Ectodermal cell (in vitro differentiated cells): ENCODE results near the gene SH3PXD2B.
"Not testable (repeated sequence)": the region's sequence is repeated elsewhere in the genome, so short reads cannot be mapped to it uniquely, and the experiment has no call there.

Experiments
- H3K27ac ChIP-seq: 2 replicates; pipeline ENCODE4 v1.7.0; 2013; ENCODE audit warnings: mild to moderate bottlenecking, low read depth, low read length; ENCODE audit not compliant: insufficient read depth, poor library complexity, severe bottlenecking
- H3K27me3 ChIP-seq: 2 replicates; pipeline ENCODE4 v1.7.0; 2013; ENCODE audit warnings: mild to moderate bottlenecking, low read length; ENCODE audit not compliant: insufficient read depth, control insufficient read depth, poor library complexity, severe bottlenecking
- H3K36me3 ChIP-seq: one replicate; pipeline ENCODE4 v1.7.0; 2013; ENCODE audit warnings: low read length; ENCODE audit not compliant: control insufficient read depth, insufficient read depth
- H3K4me1 ChIP-seq: one replicate; pipeline ENCODE4 v1.7.0; 2013; ENCODE audit warnings: low read length; ENCODE audit not compliant: control insufficient read depth, insufficient read depth
- H3K4me3 ChIP-seq: 2 replicates; pipeline ENCODE4 v1.7.0; 2013; ENCODE audit warnings: low read depth, low read length, control low read depth; ENCODE audit not compliant: insufficient read depth
- H3K9me3 ChIP-seq: 2 replicates; pipeline ENCODE4 v1.7.0; 2013; ENCODE audit warnings: mild to moderate bottlenecking, low read length, moderate library complexity; ENCODE audit not compliant: control insufficient read depth
- WGBS, 2 experiments: methylation state at CpG; one replicate each; pipeline ENCODE4 v1.1.7; 2013; ENCODE audit warnings: missing lambda C conversion rate in 2 of 2; 5-methylcytosine and 5-hydroxymethylcytosine counted together

The SH3PXD2B gene

DNA sequence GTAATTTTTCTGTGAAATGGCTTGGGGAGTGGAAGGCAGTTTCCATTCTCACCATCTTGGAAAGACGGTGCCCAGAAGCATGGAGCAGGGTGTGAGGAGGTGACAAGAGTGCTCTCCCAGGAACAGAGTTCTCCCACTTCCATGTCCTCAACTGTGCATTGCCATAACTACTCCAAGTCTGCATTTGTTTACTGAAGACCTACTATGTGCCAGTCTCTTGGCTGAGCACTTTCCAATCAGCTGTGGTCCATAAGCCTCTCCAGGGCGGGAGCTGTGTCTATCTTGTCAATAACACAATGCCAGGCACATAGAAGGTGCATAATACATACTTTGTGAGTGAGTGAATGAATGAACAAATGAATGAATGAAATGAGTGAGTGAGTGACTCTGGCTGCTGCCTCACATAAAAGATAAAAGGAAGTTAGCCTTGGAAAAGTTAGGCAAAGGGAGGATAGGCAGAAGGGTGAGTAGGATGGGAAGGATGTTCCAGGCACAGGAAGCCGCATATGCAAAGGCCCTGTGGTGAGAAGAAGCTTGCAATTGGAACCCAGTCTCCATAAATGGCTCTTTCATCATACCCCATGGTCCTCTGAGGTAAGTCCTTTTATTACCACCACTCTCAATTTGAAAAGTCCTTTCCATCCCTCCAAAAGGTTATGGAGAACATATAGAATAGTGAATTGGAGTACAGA lies 31.3 kb upstream of the SH3PXD2B start:
- no peak overlapping the region for H3K4me3 ChIP-seq

DNA sequence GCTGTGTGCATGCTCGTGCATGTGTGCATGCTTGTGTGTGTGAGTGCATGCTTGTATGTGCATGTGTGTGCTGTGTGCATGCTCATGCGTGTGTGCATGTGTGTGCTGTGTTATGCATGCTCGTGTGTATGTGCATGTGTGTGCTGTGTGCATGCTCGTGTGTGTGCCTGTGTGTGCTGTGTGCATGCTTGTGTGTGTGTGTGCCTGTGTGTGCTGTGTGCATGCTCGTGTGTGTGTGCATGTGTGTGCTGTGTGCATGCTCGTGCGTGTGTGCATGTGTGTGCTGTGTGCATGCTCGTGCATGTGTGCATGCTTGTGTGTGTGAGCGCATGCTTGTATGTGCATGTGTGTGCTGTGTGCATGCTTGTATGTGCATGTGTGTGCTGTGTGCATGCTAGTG lies 30.3 kb upstream of the SH3PXD2B start:
- no peaks in the 10 kb centered on the region for H3K27me3 ChIP-seq
- WGBS, 2 experiments: 88 to 89% methylated on average over 9 of the region's 9 CpGs
- no peaks in the 10 kb centered on the region for H3K9me3 ChIP-seq
- no peaks in the 10 kb centered on the region for H3K36me3 ChIP-seq
- no peak overlapping the region for H3K4me3 ChIP-seq
- no peak overlapping the region for H3K27ac ChIP-seq
- H3K4me1 ChIP-seq: no peaks in the 10 kb centered on the region

More for the DNA sequence above, 31.3 kb upstream of the SH3PXD2B start:
- Histone ChIP-seq H3K36me3 (no peaks in the 10 kb centered on the region), H3K27me3 (no peaks in the 10 kb centered on the region), H3K4me1 (no peaks in the 10 kb centered on the region), H3K9me3 (no peaks in the 10 kb centered on the region), H3K27ac (no peak overlapping the region)
- 92 to 93% methylated on average over 3 of the region's 3 CpGs for WGBS, 2 experiments

DNA sequence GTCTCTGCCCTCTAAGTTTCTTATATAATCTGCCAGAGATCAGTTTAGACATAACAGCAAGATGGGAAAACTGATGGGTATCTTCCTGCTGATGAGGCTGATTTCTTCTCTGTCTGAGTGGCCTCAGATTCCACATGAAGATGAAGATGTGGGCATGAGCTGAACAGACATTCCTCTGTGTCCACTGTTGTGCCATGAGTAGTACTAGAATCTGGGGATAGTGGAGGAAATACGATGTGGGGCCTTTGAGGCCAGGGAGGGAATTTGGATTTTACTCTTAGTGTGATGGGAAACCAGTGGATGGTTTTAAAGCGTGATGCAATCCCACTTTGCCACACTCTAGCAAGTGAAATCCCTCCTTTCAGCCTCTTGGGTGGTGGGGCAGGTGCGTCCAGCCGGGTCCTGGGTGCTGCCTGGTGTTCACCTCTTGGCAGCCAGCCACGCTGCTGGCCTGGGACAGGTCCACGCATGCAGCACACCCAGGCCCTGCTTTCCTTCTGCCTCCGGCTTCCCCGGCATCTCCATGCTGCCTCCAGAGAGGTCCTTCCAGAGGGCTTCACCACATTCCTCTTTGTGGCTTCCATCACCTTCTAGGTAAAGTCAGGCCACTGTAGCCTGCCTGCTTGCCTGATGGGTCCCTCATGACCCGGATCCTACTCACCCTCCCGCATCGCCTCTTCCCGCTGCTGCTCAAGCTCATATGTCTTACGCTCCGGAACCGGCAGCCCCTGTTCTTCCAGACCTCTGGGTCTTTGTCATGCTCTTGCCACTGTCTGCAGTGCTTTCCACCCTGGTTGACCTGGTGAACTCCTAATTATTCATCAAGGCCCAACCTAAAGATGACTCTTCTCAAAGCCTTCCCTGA lies 28.1 kb upstream of the SH3PXD2B start:
- H3K27me3 ChIP-seq: no peaks in the 10 kb centered on the region
- 95% methylated on average over 15 of the region's 15 CpGs for WGBS, 2 experiments
- H3K9me3 ChIP-seq: no peaks in the 10 kb centered on the region
- H3K36me3 ChIP-seq: no peaks in the 10 kb centered on the region
- H3K27ac ChIP-seq: no peak overlapping the region
- no peaks in the 10 kb centered on the region for H3K4me1 ChIP-seq
- H3K4me3 ChIP-seq: no peak overlapping the region

DNA sequence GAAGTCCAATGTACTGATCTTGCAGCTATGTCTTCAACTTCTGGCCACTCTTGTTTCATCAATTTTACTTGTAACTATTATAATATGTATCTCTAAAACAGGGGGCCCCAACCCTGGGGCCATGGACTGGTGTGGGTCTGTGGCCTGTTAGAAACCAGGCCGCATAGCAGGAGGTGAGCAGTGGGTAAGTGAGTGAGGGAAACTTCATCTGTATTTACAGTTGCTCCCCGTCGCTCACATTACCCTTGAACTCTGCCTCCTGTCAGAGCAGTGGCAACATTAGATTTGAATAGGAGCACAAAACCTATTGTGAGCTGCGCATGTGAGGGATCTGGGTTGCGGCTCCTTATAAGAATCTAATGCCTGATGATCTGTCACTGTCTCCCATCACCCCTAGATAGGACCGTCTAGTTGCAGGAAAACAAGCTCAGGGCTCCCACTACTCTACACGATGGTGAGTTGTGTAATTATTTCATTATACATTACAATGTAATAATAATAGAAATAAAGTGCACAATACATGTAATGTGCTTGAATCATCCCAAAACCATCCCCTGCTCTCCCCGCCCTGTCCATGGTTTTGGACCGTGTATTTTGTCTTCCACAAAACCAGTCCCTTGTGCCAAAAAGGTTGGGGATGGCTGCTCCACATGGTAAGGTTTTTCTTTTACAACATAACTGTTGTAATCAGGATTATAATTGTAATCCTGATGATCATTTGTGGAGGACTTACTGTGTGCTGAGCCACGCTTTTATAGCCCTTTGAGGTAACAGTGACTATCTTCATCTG lies 26.9 kb upstream of the SH3PXD2B start:
- no peaks in the 10 kb centered on the region for H3K27me3 ChIP-seq
- H3K27ac ChIP-seq: no peak overlapping the region
- no peaks in the 10 kb centered on the region for H3K4me1 ChIP-seq
- no peak overlapping the region for H3K4me3 ChIP-seq
- no peaks in the 10 kb centered on the region for H3K36me3 ChIP-seq
- WGBS, 2 experiments: 95% methylated on average over 8 to 9 of the region's 10 CpGs
- no peaks in the 10 kb centered on the region for H3K9me3 ChIP-seq

DNA sequence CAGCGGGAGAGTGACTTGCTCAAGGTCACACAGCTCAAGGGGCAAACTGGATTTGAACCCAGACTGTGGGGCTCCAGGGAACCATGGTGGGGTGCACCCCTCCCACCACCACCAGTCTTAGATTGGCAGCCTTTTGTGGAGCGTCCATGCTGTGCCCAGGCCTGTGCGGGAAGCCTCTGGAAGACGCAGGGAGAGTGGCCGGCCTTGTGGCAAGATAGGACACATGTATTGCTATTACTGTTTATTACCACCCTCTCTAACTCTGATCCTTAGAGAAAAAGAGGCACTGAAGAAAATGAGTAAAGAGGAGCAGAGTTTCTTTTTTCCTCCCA lies 25.4 kb upstream of the SH3PXD2B start:
- Histone ChIP-seq H3K27ac (no peak overlapping the region), H3K9me3 (no peaks in the 10 kb centered on the region), H3K4me3 (no peak overlapping the region), H3K36me3 (no peaks in the 10 kb centered on the region), H3K27me3 (no peaks in the 10 kb centered on the region), H3K4me1 (no peaks in the 10 kb centered on the region)
- WGBS, 2 experiments: 96 to 98% methylated on average over 5 of the region's 5 CpGs

DNA sequence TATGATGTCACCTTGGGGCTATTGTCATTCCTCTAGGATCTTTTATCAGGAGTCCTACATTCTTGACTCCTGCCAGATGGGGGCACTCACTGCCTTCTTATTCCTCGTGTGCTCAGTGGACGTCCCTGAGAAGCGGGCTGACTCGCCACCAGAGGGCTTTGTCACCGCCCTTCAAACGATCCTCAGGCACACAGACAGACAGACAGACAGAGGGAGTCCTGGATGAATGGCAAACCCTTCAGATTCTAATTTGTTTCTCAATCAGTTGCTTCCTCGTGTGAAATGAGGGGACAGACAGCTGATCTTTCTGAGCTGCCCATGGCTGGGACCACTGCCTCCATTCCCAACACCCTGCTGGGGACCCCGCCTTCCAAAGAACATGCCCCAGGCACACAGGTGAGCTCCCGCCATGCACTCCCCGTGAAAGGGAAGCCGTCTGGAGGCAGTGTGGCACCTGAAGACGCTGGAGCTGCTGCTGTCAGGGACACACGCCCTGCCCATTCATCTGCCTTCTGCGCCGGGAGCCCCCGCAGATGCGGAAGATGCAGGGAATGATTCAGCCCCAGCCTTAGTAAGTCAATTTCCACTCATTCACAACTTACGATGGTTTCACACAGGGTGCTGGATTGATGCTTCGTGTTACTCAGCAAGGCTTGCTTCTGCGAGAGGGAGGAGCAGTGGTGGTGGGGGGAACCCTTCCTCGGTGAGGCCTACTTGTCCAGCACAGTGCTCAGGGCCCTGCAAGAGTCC lies 24.9 kb upstream of the SH3PXD2B start:
- no peaks in the 10 kb centered on the region for H3K9me3 ChIP-seq
- H3K27me3 ChIP-seq: no peaks in the 10 kb centered on the region
- no peaks in the 10 kb centered on the region for H3K4me1 ChIP-seq
- no peak overlapping the region for H3K4me3 ChIP-seq
- 46 to 47% methylated on average over 21 of the region's 21 CpGs for WGBS, 2 experiments
- H3K27ac ChIP-seq: no peak overlapping the region
- no peaks in the 10 kb centered on the region for H3K36me3 ChIP-seq

DNA sequence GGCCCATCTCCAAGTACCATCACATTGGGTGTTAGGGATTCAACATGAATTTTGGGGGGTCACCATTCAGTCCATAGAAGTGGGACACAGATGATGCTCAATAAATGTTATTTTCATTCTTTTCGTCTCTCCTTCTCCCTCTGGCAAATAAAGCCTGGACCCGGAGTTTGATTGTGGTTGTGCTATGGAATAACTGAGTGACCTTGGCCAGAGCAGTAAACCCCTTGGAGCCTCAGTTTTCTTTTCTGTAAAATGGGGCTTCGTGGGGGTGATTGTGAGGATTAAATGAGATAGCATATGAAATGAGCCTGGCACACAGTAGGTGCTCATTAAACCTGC lies 24.3 kb upstream of the SH3PXD2B start:
- not testable (repeated sequence) for H3K27me3 ChIP-seq, H3K9me3 ChIP-seq, H3K4me1 ChIP-seq, H3K27ac ChIP-seq, H3K36me3 ChIP-seq, H3K4me3 ChIP-seq
- 75 to 100% methylated on average over 1 of the region's 3 CpGs for WGBS, 2 experiments

DNA sequence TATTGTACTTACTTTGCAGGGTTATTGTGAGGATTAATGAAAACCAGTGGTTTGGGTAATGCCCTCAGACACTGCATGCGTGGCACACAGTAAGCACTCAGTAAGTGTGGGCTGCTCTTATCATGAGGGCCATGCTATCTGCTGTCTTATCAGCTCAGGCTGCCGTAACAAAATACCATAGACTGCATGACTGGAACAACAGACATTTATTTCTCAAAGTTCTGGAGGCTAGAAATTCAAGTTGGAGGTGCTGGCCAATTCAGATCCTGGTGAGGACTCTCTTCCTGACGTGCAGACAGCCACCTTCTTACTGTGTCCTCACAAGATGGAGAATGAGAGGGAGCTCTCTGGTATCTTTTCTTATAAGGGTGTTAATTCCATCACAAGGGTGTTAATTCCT lies 23.9 kb upstream of the SH3PXD2B start:
- 86 to 96% methylated on average over 3 of the region's 3 CpGs for WGBS, 2 experiments
- Histone ChIP-seq H3K4me3 (no peak overlapping the region), H3K27ac (no peak overlapping the region), H3K36me3 (no peaks in the 10 kb centered on the region), H3K4me1 (no peaks in the 10 kb centered on the region), H3K27me3 (no peaks in the 10 kb centered on the region), H3K9me3 (no peaks in the 10 kb centered on the region)

DNA sequence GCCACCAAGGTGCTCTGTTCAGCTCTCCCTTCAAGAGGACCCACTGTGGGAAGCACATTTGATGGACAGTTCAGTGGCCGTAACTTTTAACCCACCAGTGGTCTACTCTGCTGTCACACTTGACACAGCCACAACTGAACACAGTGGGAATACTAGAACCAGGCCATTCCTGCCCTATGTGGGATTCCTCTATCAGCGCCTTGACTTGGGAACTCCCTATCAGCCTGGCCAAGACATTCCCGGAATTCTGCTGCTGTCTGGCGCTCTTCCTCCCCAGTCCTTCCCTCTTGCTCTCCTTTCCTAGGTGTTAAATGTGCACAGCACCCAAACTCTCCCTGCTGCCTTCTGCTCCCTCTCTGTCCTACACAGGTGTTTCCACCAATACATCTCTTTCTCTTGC lies 23.1 kb upstream of the SH3PXD2B start:
- Histone ChIP-seq H3K4me1 (no peaks in the 10 kb centered on the region), H3K36me3 (no peaks in the 10 kb centered on the region), H3K9me3 (no peaks in the 10 kb centered on the region), H3K27ac (no peak overlapping the region), H3K4me3 (no peak overlapping the region), H3K27me3 (no peaks in the 10 kb centered on the region)
- WGBS, 2 experiments: 86 to 87% methylated on average over 4 of the region's 4 CpGs

DNA sequence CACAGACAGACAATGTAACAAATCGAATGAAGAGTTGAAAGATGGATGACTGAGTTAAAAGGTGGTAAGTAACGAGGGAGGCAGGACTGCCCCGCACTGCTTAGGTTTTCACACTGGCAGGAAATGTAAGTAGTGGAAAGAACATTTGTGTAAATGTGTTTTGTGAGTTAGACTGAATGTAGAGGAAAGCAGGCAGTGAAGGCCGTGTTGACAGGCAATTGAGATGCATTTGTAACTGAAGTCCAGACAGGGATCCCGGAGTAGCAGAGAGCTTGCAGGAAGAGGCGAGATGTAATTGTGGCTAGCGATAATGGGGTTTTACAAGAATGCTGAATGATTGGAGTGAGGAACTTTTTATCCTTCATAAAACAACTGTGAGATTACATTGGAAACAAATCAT lies 20.0 kb upstream of the SH3PXD2B start:
- no peak overlapping the region for H3K27ac ChIP-seq
- no peaks in the 10 kb centered on the region for H3K9me3 ChIP-seq
- 89 to 92% methylated on average over 7 of the region's 7 CpGs for WGBS, 2 experiments
- no peaks in the 10 kb centered on the region for H3K36me3 ChIP-seq
- H3K4me1 ChIP-seq: no peaks in the 10 kb centered on the region
- no peak overlapping the region for H3K4me3 ChIP-seq
- H3K27me3 ChIP-seq: no peaks in the 10 kb centered on the region
